ENCODE results near the gene UBE2J2. TPM values are rescaled to one million over a fixed set of nuclear protein-coding genes. Genes with fewer than 3 reads are reported as not detected.

The UBE2J2 gene
- total and polyA plus RNA-seq, 2 of the 13 experiments (the other 11 are each of a cell fraction or from before 2014, with no cell fraction given): 25.4 to 29.4 TPM

- TF ChIP-seq ZNF414 (CRISPR knock-in tag; IDR thresholded peaks at IDR 0.05) (no peak), ZNF12 (CRISPR knock-in tag; IDR thresholded peaks at IDR 0.05) (0 out of 2 replicates have a peak, but pooled peaks have one; percentile 9), MED1 (CRISPR knock-in tag; IDR thresholded peaks at IDR 0.05) (peak; percentile 52; the same call in 1 of the 2 replicates), NFATC3 (CRISPR knock-in tag; IDR thresholded peaks at IDR 0.05) (no peak), MXI1 (IDR thresholded peaks at IDR 0.05; ENCODE audit: borderline replicate concordance, low read depth, low read length) (peak; percentile 11; the same call in 1 of the 3 replicates), MZF1 (CRISPR knock-in tag; IDR thresholded peaks at IDR 0.05; ENCODE audit: borderline replicate concordance) (no peak), RNF2 (conservative IDR thresholded peaks at IDR 0.05; ENCODE audit: low read depth) (peak; percentile 65; the same call in 1 of the 2 replicates), ZNF749 (CRISPR knock-in tag; IDR thresholded peaks at IDR 0.05; ENCODE audit: borderline replicate concordance) (no peak), ZNF446 (CRISPR knock-in tag; IDR thresholded peaks at IDR 0.05) (no peak), MIER2 (CRISPR knock-in tag; IDR thresholded peaks at IDR 0.05) (no peak), ZNF317 (CRISPR knock-in tag; IDR thresholded peaks at IDR 0.05) (no peak; the same call in 1 of the 2 replicates), LRRFIP1 (CRISPR knock-in tag; conservative IDR thresholded peaks at IDR 0.05) (no peak), ZNF510 (CRISPR knock-in tag; IDR thresholded peaks at IDR 0.05; ENCODE audit: low read depth) (0 out of 2 replicates have a peak, but pooled peaks have one; percentile 59), TCF12 (IDR thresholded peaks at IDR 0.05) (no peak), TCF12 (CRISPR knock-in tag; IDR thresholded peaks at IDR 0.05) (peak; percentile 64; the same call in 1 of the 2 replicates), PAWR (CRISPR knock-in tag; IDR thresholded peaks at IDR 0.05; ENCODE audit: borderline replicate concordance) (no peak), ZSCAN25 (CRISPR knock-in tag; IDR thresholded peaks at IDR 0.05) (peak; percentile 44), ZNF782 (CRISPR knock-in tag; IDR thresholded peaks at IDR 0.05; ENCODE audit: borderline replicate concordance) (0 out of 2 replicates have a peak, but pooled peaks have one; percentile 68), NFRKB (IDR thresholded peaks at IDR 0.05) (no peak), ZNF331 (CRISPR knock-in tag; IDR thresholded peaks at IDR 0.05) (peak; percentile 45; the same call in 1 of the 2 replicates), RAD21 (CRISPR knock-in tag; IDR thresholded peaks at IDR 0.05) (peak; percentile 67), TBX3 (IDR thresholded peaks at IDR 0.05; ENCODE audit: borderline replicate concordance) (no peak)
- TF ChIP-seq, protein P1, sequence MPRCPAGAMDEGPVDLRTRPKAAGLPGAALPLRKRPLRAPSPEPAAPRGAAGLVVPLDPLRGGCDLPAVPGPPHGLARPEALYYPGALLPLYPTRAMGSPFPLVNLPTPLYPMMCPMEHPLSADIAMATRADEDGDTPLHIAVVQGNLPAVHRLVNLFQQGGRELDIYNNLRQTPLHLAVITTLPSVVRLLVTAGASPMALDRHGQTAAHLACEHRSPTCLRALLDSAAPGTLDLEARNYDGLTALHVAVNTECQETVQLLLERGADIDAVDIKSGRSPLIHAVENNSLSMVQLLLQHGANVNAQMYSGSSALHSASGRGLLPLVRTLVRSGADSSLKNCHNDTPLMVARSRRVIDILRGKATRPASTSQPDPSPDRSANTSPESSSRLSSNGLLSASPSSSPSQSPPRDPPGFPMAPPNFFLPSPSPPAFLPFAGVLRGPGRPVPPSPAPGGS (CRISPR knock-in tag; IDR thresholded peaks at IDR 0.05): peak; percentile 33; the same call in 1 of the 2 replicates
Measured at GRCh38 chr1:1231400-1232207, 42.0 kb downstream of the UBE2J2 start, which contains the start of gene SDF4 (continued).

All from HepG2 (cell line).